ENCODE measurements around the gene PLXNA1. TPM values are rescaled to one million over a fixed set of nuclear protein-coding genes. Genes with fewer than 3 reads are reported as not detected.

The PLXNA1 gene
- total and polyA plus RNA-seq, 4 donors = 0.92 to 8.3 (median 4.4) TPM

DNA sequence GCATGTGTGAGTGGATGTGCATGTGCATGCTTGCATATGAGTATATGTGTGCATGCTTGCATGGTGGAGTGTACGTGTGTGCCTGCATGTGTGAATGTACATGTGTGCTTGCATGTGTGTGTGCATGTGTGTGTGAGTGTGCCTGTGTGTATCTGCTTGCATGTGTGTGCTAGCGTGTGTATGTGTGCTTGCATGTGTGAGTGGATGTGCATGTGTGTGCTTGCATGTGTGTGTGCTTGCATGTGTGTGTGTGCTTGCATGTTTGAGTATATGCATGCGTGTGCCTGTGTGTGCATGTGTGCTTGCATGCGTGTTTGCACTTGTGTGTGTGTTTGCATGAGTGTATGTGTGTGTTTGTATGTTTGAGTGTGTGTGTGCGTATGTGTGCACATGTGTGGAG, 4.6 kb upstream of the PLXNA1 start:
- 91% methylated on average over 5 of the region's 5 CpGs for WGBS
- Histone ChIP-seq H3K4me1 (ENCODE audit: control insufficient read depth in 4 of 4, insufficient read depth in 4 of 4, low read length in 3 of 4) (peaks cover 0 to 7% (median 4%) of the 10 kb centered on the region in 4 donors), H3K27me3 (ENCODE audit: control insufficient read depth in 4 of 4, insufficient read depth in 4 of 4, low read length in 3 of 4) (no peaks in the 10 kb centered on the region), H3K27ac (ENCODE audit: low read depth in 1 of 2, low read length in 2 of 2) (no peak overlapping the region), H3K36me3 (ENCODE audit: control insufficient read depth in 4 of 4, insufficient read depth in 3 of 4, low read depth in 1 of 4, low read length in 3 of 4) (no peaks in the 10 kb centered on the region), H3K4me3 (ENCODE audit: low read depth in 1 of 3, low read length in 3 of 3) (no peak overlapping the region), H3K9me3 (ENCODE audit: control insufficient read depth in 4 of 4, low read length in 3 of 4) (peaks cover 0 to 13% (median 4%) of the 10 kb centered on the region in 4 donors), H3K9ac (ENCODE audit: low read depth in 1 of 2, low read length in 2 of 2) (no peak overlapping the region)
- TF ChIP-seq, protein P1, sequence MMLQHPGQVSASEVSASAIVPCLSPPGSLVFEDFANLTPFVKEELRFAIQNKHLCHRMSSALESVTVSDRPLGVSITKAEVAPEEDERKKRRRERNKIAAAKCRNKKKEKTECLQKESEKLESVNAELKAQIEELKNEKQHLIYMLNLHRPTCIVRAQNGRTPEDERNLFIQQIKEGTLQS (IDR thresholded peaks at IDR 0.05) = no peak
- TF ChIP-seq HNF4G (IDR thresholded peaks at IDR 0.05) (no peak), GABPA (IDR thresholded peaks at IDR 0.05 in 1 of 2, conservative IDR thresholded peaks at IDR 0.05 in 1 of 2) (no peak), FOXA1 (IDR thresholded peaks at IDR 0.05) (no peak), EGR1 (IDR thresholded peaks at IDR 0.05; ENCODE audit: low read depth in 2 of 2) (no peak), RAD21 (IDR thresholded peaks at IDR 0.05) (no peak), FOXA2 (IDR thresholded peaks at IDR 0.05) (no peak), JUND (IDR thresholded peaks at IDR 0.05) (no peak), RXRA (IDR thresholded peaks at IDR 0.05) (no peak), NR2F2 (IDR thresholded peaks at IDR 0.05) (no peak)
- TF ChIP-seq, protein P2, sequence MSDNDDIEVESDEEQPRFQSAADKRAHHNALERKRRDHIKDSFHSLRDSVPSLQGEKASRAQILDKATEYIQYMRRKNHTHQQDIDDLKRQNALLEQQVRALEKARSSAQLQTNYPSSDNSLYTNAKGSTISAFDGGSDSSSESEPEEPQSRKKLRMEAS (IDR thresholded peaks at IDR 0.05) = no peak
- TF ChIP-seq, protein P3, sequence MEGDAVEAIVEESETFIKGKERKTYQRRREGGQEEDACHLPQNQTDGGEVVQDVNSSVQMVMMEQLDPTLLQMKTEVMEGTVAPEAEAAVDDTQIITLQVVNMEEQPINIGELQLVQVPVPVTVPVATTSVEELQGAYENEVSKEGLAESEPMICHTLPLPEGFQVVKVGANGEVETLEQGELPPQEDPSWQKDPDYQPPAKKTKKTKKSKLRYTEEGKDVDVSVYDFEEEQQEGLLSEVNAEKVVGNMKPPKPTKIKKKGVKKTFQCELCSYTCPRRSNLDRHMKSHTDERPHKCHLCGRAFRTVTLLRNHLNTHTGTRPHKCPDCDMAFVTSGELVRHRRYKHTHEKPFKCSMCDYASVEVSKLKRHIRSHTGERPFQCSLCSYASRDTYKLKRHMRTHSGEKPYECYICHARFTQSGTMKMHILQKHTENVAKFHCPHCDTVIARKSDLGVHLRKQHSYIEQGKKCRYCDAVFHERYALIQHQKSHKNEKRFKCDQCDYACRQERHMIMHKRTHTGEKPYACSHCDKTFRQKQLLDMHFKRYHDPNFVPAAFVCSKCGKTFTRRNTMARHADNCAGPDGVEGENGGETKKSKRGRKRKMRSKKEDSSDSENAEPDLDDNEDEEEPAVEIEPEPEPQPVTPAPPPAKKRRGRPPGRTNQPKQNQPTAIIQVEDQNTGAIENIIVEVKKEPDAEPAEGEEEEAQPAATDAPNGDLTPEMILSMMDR (IDR thresholded peaks at IDR 0.05; ENCODE audit: low read depth, low read length, missing input control) = no peak
- TF ChIP-seq, protein P4, sequence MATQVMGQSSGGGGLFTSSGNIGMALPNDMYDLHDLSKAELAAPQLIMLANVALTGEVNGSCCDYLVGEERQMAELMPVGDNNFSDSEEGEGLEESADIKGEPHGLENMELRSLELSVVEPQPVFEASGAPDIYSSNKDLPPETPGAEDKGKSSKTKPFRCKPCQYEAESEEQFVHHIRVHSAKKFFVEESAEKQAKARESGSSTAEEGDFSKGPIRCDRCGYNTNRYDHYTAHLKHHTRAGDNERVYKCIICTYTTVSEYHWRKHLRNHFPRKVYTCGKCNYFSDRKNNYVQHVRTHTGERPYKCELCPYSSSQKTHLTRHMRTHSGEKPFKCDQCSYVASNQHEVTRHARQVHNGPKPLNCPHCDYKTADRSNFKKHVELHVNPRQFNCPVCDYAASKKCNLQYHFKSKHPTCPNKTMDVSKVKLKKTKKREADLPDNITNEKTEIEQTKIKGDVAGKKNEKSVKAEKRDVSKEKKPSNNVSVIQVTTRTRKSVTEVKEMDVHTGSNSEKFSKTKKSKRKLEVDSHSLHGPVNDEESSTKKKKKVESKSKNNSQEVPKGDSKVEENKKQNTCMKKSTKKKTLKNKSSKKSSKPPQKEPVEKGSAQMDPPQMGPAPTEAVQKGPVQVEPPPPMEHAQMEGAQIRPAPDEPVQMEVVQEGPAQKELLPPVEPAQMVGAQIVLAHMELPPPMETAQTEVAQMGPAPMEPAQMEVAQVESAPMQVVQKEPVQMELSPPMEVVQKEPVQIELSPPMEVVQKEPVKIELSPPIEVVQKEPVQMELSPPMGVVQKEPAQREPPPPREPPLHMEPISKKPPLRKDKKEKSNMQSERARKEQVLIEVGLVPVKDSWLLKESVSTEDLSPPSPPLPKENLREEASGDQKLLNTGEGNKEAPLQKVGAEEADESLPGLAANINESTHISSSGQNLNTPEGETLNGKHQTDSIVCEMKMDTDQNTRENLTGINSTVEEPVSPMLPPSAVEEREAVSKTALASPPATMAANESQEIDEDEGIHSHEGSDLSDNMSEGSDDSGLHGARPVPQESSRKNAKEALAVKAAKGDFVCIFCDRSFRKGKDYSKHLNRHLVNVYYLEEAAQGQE (IDR thresholded peaks at IDR 0.05) = no peak
- DNase-seq (ENCODE audit: low spot score) = no peak

DNA sequence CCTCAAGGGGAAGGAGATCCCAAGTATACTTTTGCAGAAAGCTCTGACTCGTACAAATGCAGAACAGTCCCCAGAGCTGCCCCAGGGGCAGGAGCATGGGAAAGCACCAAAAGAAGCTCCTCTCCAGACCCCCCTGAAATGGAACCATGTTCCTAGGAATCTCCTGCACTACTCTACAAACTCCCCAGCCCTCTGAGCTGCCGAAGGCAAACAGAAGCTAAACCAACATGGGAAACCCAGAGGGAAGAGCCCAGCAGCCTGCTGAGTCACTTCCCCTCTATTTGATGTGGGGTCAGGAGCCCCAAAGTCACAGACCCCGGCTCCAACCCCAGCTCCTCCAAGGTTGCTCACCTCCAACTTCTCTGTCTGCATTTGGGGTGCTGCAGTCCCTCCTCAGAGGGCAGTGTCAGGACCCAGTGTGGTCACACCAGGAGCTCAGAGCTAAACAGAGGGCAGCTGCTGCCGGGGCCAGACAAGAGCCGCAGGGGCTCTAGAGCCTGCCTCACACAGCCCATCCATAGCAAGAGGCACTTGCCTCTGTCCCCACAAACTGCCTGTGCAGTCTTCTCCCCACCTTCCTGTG, 3.8 kb upstream of the PLXNA1 start:
- Histone ChIP-seq H3K27me3 (ENCODE audit: control insufficient read depth in 4 of 4, insufficient read depth in 4 of 4, low read length in 3 of 4) (no peaks in the 10 kb centered on the region), H3K4me3 (ENCODE audit: low read depth in 1 of 3, low read length in 3 of 3) (no peak overlapping the region), H3K9ac (ENCODE audit: low read depth in 1 of 2, low read length in 2 of 2) (no peak overlapping the region), H3K36me3 (ENCODE audit: control insufficient read depth in 4 of 4, insufficient read depth in 3 of 4, low read depth in 1 of 4, low read length in 3 of 4) (no peaks in the 10 kb centered on the region), H3K4me1 (ENCODE audit: control insufficient read depth in 4 of 4, insufficient read depth in 4 of 4, low read length in 3 of 4) (peaks cover 0 to 10% (median 8%) of the 10 kb centered on the region in 4 donors), H3K27ac (ENCODE audit: low read depth in 1 of 2, low read length in 2 of 2) (no peak overlapping the region), H3K9me3 (ENCODE audit: control insufficient read depth in 4 of 4, low read length in 3 of 4) (peaks cover 0 to 9% (median 4%) of the 10 kb centered on the region in 4 donors)
- DNase-seq (ENCODE audit: low spot score) = no peak
- WGBS = 45% methylated on average over 5 of the region's 5 CpGs
- TF ChIP-seq HNF4G (IDR thresholded peaks at IDR 0.05) (no peak), JUND (IDR thresholded peaks at IDR 0.05) (no peak), FOXA2 (IDR thresholded peaks at IDR 0.05) (no peak), NR2F2 (IDR thresholded peaks at IDR 0.05) (no peak), TAF1 (conservative IDR thresholded peaks at IDR 0.05) (no peak), HNF4A (conservative IDR thresholded peaks at IDR 0.05) (no peak), YY1 (IDR thresholded peaks at IDR 0.05) (no peak), GABPA (IDR thresholded peaks at IDR 0.05 in 1 of 2, conservative IDR thresholded peaks at IDR 0.05 in 1 of 2) (no peak), RXRA (IDR thresholded peaks at IDR 0.05) (no peak), EGR1 (IDR thresholded peaks at IDR 0.05; ENCODE audit: low read depth in 2 of 2) (no peak), SP1 (IDR thresholded peaks at IDR 0.05) (no peak), RAD21 (IDR thresholded peaks at IDR 0.05) (no peak), FOXA1 (IDR thresholded peaks at IDR 0.05) (no peak)
- TF ChIP-seq, protein P2 (IDR thresholded peaks at IDR 0.05) = no peak
- TF ChIP-seq, protein P3 (IDR thresholded peaks at IDR 0.05; ENCODE audit: low read depth, low read length, missing input control) = no peak
- TF ChIP-seq, protein P1 (IDR thresholded peaks at IDR 0.05) = no peak
- TF ChIP-seq, protein P4 (IDR thresholded peaks at IDR 0.05) = no peak
